Hematopoietic multipotent progenitor cell treated with erythropoietin and hydrocortisone succinate and interleukin-3 and kit ligand, for 4 days (in vitro differentiated cells): Measurements from ENCODE around the gene DPH2.

ENCODE experiments used
- DNase-seq: peaks from one replicate; pipeline ENCODE4 v3.0.0-alpha.2; 2015

The DPH2 gene

GRCh38 chr1:43969746-43970466 is at the start of gene DPH2:
Gene DPH2 (plus strand): TSS chr1:43970010. CDS start chr1:43970176, 166 bp downstream.
- peak; percentile 99 for DNase-seq

- DNase-seq, result no peak
These were observed 48.8 kb upstream of the DPH2 start for GRCh38 chr1:43921022-43921421.

GRCh38 chr1:43924516-43924915 is 45.3 kb upstream of the DPH2 start:
- no peak for DNase-seq

GRCh38 chr1:43925846-43926245 is 44.0 kb upstream of the DPH2 start:
- no peak for DNase-seq

GRCh38 chr1:43930168-43930948 is 39.5 kb upstream of the DPH2 start:
- DNase-seq, result peak; percentile 57

GRCh38 chr1:43930949-43931275 is 38.9 kb upstream of the DPH2 start:
- no peak for DNase-seq

- DNase-seq, result no peak
These were observed 37.8 kb upstream of the DPH2 start for GRCh38 chr1:43931711-43932660.

- DNase-seq, result no peak
These were observed 36.9 kb upstream of the DPH2 start for GRCh38 chr1:43932786-43933385.

GRCh38 chr1:43933386-43934100 is 36.3 kb upstream of the DPH2 start, which contains the start of gene ARTN:
Gene ARTN (plus strand): TSS chr1:43933801. CDS start chr1:43935657, 1,856 bp downstream.
- DNase-seq, result peak; percentile 54

- DNase-seq, result peak; percentile 88
These were observed 35.5 kb upstream of the DPH2 start for GRCh38 chr1:43934101-43934985.

GRCh38 chr1:43934986-43935324 is 34.9 kb upstream of the DPH2 start:
- no peak for DNase-seq

GRCh38 chr1:43935711-43936427 is 33.9 kb upstream of the DPH2 start:
- DNase-seq, result no peak

- DNase-seq, result peak; percentile 77
These were observed 33.2 kb upstream of the DPH2 start for GRCh38 chr1:43936431-43937151.

- no peak for DNase-seq
These were observed 32.5 kb upstream of the DPH2 start for GRCh38 chr1:43937179-43937865.

- no peak for DNase-seq
These were observed 31.4 kb upstream of the DPH2 start for GRCh38 chr1:43938383-43938782.

GRCh38 chr1:43938892-43939587 is 30.8 kb upstream of the DPH2 start:
- no peak for DNase-seq

- DNase-seq, result no peak
These were observed 27.4 kb upstream of the DPH2 start for GRCh38 chr1:43942411-43942810.

- DNase-seq, result no peak
These were observed 24.9 kb upstream of the DPH2 start for GRCh38 chr1:43944860-43945259.
